ENCODE measurements around the gene PDE3A. TPM values are rescaled to one million over a fixed set of nuclear protein-coding genes. Genes with fewer than 3 reads are reported as not detected.

PDE3A gene
- total RNA-seq, 2 experiments from 2014 or later, result not detected

GRCh38 chr12:20453756-20454310 lies 85.5 kb downstream of the PDE3A start:
- CTCF ChIA-PET, result no interaction called here
- no peaks in the 10 kb centered on the region for H3K4me1 Mint-ChIP-seq (ENCODE audit: low read depth)

GRCh38 chr12:20455001-20455706 lies 86.8 kb downstream of the PDE3A start:
- ATAC-seq, result no peak
- no peaks in the 10 kb centered on the region for H3K36me3 Mint-ChIP-seq (ENCODE audit: low read depth)

More at GRCh38 chr12:20453756-20454310, 85.5 kb downstream of the PDE3A start:
- POLR2A ChIA-PET, result no interaction called here
- intact Hi-C loops (cut with micrococcal nuclease), result no loop called here
- no peak for ATAC-seq
- no peak for TF ChIP-seq CTCF (IDR thresholded peaks at IDR 0.05)
- no peak for DNase-seq
- Mint-ChIP-seq H3K27ac (no peak overlapping the region), H3K4me3 (no peak overlapping the region), H3K27me3 (no peaks in the 10 kb centered on the region), H3K36me3 (ENCODE audit: low read depth) (no peaks in the 10 kb centered on the region), H3K9me3 (no peaks in the 10 kb centered on the region)

GRCh38 chr12:20457582-20457981 lies 89.2 kb downstream of the PDE3A start:
- intact Hi-C loops (cut with micrococcal nuclease), result no loop called here
- H3K27ac Mint-ChIP-seq, result no peak overlapping the region
- no peaks in the 10 kb centered on the region for H3K36me3 Mint-ChIP-seq (ENCODE audit: low read depth)
- POLR2A ChIA-PET, result no interaction called here
- DNase-seq, result no peak
- no peak for TF ChIP-seq CTCF (IDR thresholded peaks at IDR 0.05)
- no peaks in the 10 kb centered on the region for H3K4me1 Mint-ChIP-seq (ENCODE audit: low read depth)
- no peaks in the 10 kb centered on the region for H3K27me3 Mint-ChIP-seq
- ATAC-seq, result no peak
- H3K9me3 Mint-ChIP-seq, result no peaks in the 10 kb centered on the region
- CTCF ChIA-PET, result no interaction called here
- no peak overlapping the region for H3K4me3 Mint-ChIP-seq

More at GRCh38 chr12:20455001-20455706, 86.8 kb downstream of the PDE3A start:
- Mint-ChIP-seq H3K9me3 (no peaks in the 10 kb centered on the region), H3K27me3 (no peaks in the 10 kb centered on the region), H3K27ac (no peak overlapping the region), H3K4me3 (no peak overlapping the region), H3K4me1 (ENCODE audit: low read depth) (no peaks in the 10 kb centered on the region)
- POLR2A ChIA-PET, result interaction anchor here (0.7 kb wide), 1 partner anchor 500 kb away, joined by 4 read pairs; no protein-coding TSS in a partner anchor
- no peak for DNase-seq
- no peak for TF ChIP-seq CTCF (IDR thresholded peaks at IDR 0.05)
- intact Hi-C loops (cut with micrococcal nuclease), result no loop called here
- CTCF ChIA-PET, result interaction anchor here (0.8 kb wide), 1 partner anchor 9 kb away, joined by 3 read pairs; no protein-coding TSS in a partner anchor

- Mint-ChIP-seq H3K9me3 (no peaks in the 10 kb centered on the region), H3K4me1 (ENCODE audit: low read depth) (no peaks in the 10 kb centered on the region), H3K27ac (no peak overlapping the region), H3K4me3 (no peak overlapping the region), H3K27me3 (no peaks in the 10 kb centered on the region), H3K36me3 (ENCODE audit: low read depth) (no peaks in the 10 kb centered on the region)
- DNase-seq (no peak), ATAC-seq (no peak)
- POLR2A ChIA-PET, result no interaction called here
- CTCF ChIA-PET, result no interaction called here
- intact Hi-C loops (cut with micrococcal nuclease), result no loop called here
- no peak for TF ChIP-seq CTCF (IDR thresholded peaks at IDR 0.05)
Measured at GRCh38 chr12:20458011-20458410, 89.7 kb downstream of the PDE3A start.

- H3K4me3 Mint-ChIP-seq, result no peak overlapping the region
- ATAC-seq, result no peak
Measured at GRCh38 chr12:20459920-20460319, 91.6 kb downstream of the PDE3A start.

More at GRCh38 chr12:20459920-20460319, 91.6 kb downstream of the PDE3A start:
- Mint-ChIP-seq H3K9me3 (no peaks in the 10 kb centered on the region), H3K27ac (no peak overlapping the region), H3K4me1 (ENCODE audit: low read depth) (no peaks in the 10 kb centered on the region), H3K36me3 (ENCODE audit: low read depth) (no peaks in the 10 kb centered on the region), H3K27me3 (no peaks in the 10 kb centered on the region)
- intact Hi-C loops (cut with micrococcal nuclease), result no loop called here
- no peak for TF ChIP-seq CTCF (IDR thresholded peaks at IDR 0.05)
- CTCF ChIA-PET, result no interaction called here
- POLR2A ChIA-PET, result no interaction called here
- DNase-seq, result no peak
